Bronchial epithelial cell (primary cell): ENCODE results near the gene CADM2. TPM values are rescaled to one million over a fixed set of nuclear protein-coding genes. Genes with fewer than 3 reads are reported as not detected.

ENCODE experiments used
- DNase-seq: peaks from one replicate; pipeline ENCODE4 v3.0.0-alpha.2; 2010; ENCODE audit warnings: low read depth
- FAIRE-seq: peaks from 2 replicates; lab custom pipeline; 2011; peaks lifted over from hg19 to GRCh38; lab: Jason Lieb, UNC
- H3K27me3 ChIP-seq: 2 replicates; pipeline ENCODE4 v1.5.1; 2011; ENCODE audit warnings: low read length; ENCODE audit not compliant: control insufficient read depth, insufficient read depth
- H3K36me3 ChIP-seq: 2 replicates; pipeline ENCODE4 v1.5.1; 2011; ENCODE audit warnings: low read length; ENCODE audit not compliant: control insufficient read depth, insufficient read depth
- H3K4me3 ChIP-seq: 2 replicates; pipeline ENCODE4 v1.5.1; 2011; ENCODE audit warnings: mild to moderate bottlenecking, low read depth, low read length, control low read depth
- total RNA-seq: library from RNA; depleted of rRNA; stranded (reverse); fragments of >200 nt; gene quantifications from 2 replicates; pipeline ENCODE4 v1.2.1, GENCODE V29; 2014
- TF ChIP-seq, protein P1 (sequence below): IDR thresholded peaks from 2 replicates; pipeline ENCODE4 v1.5.1; 2011; ENCODE audit warnings: mild to moderate bottlenecking, moderate library complexity, low read length, control low read depth, inconsistent platforms; ENCODE audit not compliant: insufficient read depth, severe bottlenecking

The CADM2 gene
- total RNA-seq, 1 donor from 2014 or later = under 0.01 TPM

DNA sequence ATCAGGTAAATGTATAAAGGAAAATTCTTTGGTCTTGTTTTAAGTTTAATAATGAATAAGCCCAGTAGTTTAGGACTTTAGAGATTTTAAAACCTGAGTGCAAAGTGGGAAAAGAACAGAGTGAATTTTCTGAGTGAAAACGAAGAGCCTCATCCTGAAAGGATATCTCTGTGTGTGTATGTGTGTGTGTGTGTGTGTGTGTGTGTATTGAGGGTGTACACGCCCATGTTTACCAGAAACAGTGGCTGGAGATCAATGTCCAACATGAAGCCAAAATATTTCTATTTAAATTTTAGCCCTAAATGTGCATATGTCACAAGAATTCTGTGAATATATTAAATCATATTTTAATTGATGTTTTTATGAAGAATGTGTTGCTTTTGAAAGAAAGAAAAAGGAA is 549.9 kb downstream of the CADM2 start:
- Histone ChIP-seq H3K4me3 (no peak overlapping the region), H3K36me3 (no peaks in the 10 kb centered on the region), H3K27me3 (no peaks in the 10 kb centered on the region)
- no peak for DNase-seq
- TF ChIP-seq, protein P1, sequence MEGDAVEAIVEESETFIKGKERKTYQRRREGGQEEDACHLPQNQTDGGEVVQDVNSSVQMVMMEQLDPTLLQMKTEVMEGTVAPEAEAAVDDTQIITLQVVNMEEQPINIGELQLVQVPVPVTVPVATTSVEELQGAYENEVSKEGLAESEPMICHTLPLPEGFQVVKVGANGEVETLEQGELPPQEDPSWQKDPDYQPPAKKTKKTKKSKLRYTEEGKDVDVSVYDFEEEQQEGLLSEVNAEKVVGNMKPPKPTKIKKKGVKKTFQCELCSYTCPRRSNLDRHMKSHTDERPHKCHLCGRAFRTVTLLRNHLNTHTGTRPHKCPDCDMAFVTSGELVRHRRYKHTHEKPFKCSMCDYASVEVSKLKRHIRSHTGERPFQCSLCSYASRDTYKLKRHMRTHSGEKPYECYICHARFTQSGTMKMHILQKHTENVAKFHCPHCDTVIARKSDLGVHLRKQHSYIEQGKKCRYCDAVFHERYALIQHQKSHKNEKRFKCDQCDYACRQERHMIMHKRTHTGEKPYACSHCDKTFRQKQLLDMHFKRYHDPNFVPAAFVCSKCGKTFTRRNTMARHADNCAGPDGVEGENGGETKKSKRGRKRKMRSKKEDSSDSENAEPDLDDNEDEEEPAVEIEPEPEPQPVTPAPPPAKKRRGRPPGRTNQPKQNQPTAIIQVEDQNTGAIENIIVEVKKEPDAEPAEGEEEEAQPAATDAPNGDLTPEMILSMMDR = no peak
- no peak for FAIRE-seq

DNA sequence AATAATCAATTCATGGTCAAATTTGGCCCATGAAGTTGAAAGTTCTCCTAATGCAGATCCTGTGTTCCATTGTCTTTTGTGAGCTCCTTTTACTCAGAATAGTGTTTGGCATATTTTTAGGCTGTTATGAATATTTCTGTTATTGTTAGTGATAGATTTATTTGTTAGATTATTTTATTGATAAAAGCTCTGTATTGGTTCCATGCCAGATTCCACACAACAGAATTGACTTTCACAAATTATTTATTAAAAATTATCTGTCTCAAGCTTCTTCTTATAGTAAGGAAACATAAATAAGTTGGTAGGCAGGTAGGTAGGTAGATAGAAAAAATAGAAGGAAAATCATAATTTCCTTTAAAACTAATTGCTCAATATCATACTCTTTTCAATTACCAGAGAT is 557.4 kb downstream of the CADM2 start:
- TF ChIP-seq, protein P1 = no peak
- DNase-seq (no peak), FAIRE-seq (no peak)
- H3K36me3 ChIP-seq = no peaks in the 10 kb centered on the region
- H3K4me3 ChIP-seq = no peak overlapping the region
- H3K27me3 ChIP-seq = no peaks in the 10 kb centered on the region

DNA sequence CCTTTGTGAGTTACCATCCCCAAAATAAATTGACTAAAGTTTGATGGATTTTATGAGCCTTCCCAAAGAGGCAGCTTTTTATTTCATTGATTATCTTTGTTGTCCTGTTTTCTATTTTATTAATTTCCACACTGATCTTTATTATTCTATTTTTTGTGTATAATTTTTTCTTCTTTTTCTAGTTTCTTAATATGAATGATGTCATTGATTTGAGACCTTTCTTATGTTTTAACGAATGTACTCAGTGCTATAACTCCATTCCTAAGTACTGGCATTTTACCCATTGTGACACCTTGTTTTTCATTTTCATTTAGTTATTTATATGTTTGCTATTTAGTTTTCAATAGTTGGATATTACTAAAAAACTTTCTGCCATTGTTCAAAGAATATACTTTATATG is 565.3 kb downstream of the CADM2 start:
- DNase-seq (no peak), FAIRE-seq (no peak)
- H3K27me3 ChIP-seq = no peaks in the 10 kb centered on the region
- TF ChIP-seq, protein P1 = no peak
- H3K4me3 ChIP-seq = no peak overlapping the region
- no peaks in the 10 kb centered on the region for H3K36me3 ChIP-seq

DNA sequence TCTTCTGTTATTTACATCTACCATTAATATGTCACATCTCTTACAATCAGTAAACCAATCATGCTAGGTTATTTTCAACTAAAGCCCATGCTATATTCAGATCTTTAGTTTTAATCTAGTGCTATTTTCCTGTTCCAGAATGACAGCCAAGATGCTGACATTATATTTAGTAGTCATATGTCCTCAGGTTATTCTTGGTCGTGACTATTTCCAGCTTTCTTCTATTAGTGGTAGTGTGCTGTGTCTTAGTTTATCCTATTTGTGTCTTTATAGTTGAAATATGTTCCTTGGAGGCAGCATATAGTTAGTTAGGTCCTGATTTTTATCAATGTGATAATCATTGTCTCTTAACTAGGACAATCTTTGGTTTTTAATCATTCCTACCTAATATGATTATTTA is 566.5 kb downstream of the CADM2 start:
- TF ChIP-seq, protein P1 = no peak
- DNase-seq = no peak
- Histone ChIP-seq H3K36me3 (no peaks in the 10 kb centered on the region), H3K4me3 (no peak overlapping the region), H3K27me3 (no peaks in the 10 kb centered on the region)
- no peak for FAIRE-seq

DNA sequence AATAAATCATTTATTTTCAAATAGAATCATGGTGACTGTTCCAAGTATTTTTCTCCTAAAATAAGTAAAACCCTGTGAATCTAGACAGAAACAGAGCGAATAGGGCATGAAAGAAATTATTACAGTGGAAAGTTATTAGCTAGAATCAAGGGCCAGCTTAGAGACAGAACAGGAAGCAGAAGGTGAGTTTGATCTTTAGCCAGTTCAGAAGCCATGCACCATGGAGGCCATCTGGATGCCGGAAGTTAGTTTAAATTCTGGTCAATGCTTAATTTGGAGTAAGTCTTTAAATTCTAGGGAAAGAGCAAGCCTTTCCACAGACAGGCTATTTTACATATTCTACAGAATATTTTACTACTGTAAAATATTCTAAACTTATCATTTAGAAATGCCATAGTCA is 574.8 kb downstream of the CADM2 start:
- DNase-seq (no peak), FAIRE-seq (no peak)
- Histone ChIP-seq H3K27me3 (no peaks in the 10 kb centered on the region), H3K4me3 (no peak overlapping the region), H3K36me3 (no peaks in the 10 kb centered on the region)
- TF ChIP-seq, protein P1 = no peak

DNA sequence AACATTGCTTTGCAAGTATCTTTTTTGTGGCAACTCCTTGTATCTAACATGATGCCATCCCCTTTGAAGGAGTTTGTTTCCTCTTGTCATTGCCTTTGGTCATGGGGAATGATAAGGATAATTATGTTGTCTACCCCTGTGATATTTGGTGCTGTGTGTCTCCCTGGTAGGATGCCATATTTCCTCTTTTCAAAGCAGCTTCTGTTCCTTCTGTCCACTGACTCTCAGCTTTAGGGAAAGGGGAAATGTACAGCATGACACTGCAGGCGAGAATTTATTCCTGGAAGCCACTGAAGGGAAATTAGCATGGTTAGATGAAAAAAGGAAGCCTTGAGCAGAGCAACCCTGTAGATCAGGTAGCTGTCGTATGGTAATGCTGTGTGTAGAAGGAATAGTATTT is 576.7 kb downstream of the CADM2 start:
- FAIRE-seq = no peak
- no peak for DNase-seq
- H3K27me3 ChIP-seq = no peaks in the 10 kb centered on the region
- H3K4me3 ChIP-seq = no peak overlapping the region
- TF ChIP-seq, protein P1 = no peak
- H3K36me3 ChIP-seq = no peaks in the 10 kb centered on the region
